ENCODE results near the gene IBA57.

DNA sequence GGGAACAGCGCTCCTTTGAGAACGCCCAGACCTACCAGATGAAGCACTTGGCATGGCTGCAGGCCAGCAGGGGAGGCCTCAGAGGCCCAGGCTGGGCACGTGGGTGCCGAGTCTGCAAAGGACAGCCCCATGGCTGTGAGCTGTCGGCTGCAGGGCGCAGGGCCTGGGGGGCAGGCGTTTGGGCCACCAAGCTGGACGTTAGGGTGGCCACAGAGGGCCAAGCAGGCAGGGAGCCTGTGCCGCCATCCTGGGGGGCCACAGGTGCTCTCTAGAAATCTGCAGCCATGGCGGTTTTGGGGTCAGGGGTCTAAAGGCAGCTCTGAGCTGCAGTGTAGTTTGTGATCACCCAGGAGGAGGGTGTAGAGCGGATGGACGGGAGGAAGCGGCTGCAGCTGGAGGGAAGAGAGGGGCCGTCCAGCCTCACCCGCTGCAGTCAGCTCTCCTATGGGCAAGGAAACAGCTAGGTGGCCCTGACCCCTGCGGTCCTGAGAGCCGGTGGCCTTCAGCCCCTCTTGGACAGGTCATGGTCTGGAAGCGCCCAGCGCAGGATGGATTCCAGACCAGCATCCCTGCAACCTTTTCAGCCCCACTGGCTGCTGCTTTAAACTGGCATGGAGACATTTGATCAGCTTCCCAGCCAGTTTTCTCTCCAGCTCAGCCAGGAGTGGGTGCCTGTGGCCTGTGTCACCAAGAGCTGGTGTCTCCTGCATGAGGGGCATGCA is 11.0 kb downstream of the IBA57 start:
- TF ChIP-seq, protein P1, sequence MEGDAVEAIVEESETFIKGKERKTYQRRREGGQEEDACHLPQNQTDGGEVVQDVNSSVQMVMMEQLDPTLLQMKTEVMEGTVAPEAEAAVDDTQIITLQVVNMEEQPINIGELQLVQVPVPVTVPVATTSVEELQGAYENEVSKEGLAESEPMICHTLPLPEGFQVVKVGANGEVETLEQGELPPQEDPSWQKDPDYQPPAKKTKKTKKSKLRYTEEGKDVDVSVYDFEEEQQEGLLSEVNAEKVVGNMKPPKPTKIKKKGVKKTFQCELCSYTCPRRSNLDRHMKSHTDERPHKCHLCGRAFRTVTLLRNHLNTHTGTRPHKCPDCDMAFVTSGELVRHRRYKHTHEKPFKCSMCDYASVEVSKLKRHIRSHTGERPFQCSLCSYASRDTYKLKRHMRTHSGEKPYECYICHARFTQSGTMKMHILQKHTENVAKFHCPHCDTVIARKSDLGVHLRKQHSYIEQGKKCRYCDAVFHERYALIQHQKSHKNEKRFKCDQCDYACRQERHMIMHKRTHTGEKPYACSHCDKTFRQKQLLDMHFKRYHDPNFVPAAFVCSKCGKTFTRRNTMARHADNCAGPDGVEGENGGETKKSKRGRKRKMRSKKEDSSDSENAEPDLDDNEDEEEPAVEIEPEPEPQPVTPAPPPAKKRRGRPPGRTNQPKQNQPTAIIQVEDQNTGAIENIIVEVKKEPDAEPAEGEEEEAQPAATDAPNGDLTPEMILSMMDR (conservative IDR thresholded peaks at IDR 0.05; ENCODE audit: low read length), result no peak
- no peak for TF ChIP-seq EZH2phosphoT487 (IDR thresholded peaks at IDR 0.05; ENCODE audit: borderline replicate concordance, low read depth, low read length)
